ENCODE measurements around the gene ANKMY1.

ANKMY1 gene

DNA sequence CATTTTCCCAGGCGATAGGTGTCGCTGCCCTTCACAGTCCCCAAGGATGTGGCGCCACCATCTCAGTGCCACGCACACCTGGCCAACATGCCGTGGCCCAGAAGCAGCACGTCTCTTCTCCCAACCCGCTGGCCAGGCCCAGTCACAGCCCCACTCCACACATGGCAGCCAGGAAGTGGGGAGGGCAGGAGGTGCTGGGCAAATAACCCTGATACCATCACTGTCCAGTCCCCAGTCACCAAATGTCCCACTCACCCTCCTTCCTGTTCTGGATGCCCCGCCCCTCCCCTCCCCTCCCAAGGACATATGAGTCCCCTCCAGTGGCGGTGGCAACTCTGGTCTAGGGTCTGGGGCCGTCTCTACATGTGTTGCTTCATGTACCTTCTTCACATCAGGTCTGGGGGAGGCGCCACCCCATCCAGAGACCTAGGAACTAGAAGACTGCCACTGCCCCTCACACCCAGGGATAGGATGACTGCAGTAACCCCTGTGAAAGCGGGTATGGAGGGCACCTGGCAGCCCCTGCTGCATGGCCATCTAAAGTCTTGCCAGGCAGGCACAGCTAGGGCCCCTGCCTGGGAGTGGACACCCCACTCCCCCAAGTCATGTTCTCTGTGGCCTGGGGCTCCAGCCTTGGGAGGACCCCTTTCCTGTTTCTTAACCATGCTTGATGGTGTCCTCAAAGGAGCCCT, 21.4 kb upstream of the ANKMY1 start:
- no peak for DNase-seq

DNA sequence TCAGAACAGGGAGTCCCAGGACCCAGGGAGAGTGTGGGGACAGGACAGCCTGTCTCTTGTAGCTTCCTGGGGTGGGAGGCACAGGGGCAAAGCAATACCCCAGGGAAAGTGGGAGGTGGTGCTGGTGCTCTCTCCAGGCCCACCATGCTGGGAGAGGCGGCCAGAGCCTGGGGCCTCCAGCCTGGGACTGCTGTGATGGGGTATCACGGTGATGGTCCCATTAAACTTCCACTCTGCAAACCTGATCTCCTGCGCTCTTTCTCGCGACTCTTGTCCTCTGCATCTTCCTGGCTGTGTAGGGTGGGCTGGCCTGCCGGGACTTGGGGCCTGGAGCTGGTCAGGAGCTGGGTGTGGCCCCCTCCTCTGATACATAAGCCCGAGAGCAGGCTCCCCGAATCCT, 20.7 kb upstream of the ANKMY1 start:
- DNase-seq: no peak

DNA sequence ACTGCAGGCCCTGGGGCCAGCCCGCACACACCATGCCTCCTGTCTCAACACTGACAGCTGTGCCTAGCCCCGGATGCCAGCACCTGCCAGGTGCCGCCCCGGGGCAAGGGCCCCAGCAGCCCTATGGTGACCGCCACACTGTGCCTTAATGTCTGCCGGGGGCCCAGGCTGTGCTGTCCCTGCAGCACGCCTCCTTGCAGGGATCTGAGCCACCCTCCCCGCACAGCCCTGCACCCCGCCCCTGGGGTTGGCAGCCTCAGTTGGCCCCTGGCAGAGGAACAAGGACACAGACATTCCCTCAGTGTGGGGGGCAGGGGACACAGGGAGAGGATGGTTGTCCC, 20.3 kb upstream of the ANKMY1 start:
- no peak for DNase-seq

DNA sequence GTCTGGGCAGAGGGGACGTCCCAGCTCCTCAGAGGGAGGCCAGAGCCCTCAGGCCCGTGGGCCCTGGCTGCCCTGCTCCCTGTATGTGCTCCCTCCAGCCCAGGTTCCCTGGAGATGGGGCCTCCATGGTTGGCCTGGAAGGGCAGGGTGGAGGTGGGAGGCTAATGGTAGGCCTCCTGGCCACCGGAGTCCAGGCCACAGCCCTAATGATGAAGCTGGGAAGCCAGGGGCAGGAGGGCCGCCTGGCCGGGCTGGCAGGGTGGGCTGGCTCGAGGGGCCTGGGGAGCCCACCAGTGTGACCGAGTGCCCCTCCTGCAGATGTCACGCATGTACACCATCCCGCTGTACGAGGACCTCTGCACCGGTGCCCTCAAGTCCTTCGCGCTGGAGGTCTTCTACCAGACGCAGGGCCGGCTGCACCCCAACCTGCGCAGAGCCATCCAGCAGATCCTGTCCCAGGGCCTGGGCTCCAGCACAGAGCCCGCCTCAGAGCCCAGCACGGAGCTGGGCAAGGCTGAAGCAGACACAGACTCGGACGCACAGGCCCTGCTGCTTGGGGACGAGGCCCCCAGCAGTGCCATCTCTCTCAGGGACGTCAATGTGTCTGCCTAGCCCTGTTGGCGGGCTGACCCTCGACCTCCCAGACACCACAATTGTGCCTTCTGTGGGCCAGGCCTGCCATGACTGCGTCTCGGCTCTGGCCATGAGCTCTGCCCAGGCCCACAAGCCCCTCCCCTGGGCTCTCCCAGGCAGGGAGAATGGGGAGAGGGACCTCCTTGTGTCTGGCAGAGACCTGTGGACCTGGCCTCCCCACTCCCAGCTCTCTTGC, 19.7 kb upstream of the ANKMY1 start:
- DNase-seq: no peak

DNA sequence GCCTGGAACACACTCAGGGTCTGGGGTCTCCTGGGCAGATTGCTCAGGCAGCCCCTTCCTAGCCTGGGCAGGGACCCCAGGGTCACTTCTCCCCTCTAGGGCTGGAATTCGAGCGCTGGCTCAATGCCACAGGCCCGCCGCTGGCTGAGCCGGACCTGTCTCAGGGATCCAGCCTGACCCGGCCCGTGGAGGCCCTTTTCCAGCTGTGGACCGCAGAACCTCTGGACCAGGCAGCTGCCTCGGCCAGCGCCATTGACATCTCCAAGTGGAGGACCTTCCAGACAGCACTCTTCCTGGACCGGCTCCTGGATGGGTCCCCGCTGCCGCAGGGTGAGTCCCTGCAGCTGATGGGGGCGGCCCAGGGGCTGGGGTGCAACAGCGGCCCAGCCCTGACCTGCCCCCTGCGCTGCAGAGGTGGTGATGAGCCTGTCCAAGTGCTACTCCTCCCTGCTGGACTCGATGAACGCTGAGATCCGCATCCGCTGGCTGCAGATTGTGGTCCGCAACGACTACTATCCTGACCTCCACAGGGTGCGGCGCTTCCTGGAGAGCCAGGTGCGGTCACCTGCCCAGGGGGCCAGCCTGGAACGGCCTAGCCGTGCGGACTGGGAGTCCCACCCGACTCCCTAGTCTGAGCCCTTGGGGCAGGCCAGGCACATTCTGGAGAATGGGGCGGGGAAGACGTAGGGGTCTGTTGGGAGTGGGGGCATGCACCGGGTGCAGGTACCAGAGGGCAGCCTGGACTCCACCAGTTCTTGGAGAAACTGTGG, 18.8 kb upstream of the ANKMY1 start:
- no peak for DNase-seq

DNA sequence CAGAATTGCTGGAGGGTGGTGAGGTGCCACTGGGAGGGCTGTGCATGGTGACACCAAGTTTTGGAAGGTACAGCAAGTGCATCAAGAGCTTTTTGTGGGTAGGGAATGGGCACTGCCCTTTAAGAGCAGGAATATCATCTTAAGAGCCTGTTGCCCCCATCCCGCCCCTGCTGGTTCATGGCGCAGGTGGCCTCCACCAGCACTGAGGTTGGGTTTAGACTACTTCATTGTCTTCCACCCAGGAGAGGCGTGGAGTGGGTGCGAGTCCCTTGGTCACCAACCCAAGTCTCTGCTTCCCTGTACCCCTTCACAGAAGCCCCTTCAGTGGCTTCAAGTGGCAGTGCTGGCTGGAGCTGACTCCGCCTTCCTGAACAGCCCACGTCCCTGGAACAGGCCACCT, 18.2 kb upstream of the ANKMY1 start:
- DNase-seq: no peak

DNA sequence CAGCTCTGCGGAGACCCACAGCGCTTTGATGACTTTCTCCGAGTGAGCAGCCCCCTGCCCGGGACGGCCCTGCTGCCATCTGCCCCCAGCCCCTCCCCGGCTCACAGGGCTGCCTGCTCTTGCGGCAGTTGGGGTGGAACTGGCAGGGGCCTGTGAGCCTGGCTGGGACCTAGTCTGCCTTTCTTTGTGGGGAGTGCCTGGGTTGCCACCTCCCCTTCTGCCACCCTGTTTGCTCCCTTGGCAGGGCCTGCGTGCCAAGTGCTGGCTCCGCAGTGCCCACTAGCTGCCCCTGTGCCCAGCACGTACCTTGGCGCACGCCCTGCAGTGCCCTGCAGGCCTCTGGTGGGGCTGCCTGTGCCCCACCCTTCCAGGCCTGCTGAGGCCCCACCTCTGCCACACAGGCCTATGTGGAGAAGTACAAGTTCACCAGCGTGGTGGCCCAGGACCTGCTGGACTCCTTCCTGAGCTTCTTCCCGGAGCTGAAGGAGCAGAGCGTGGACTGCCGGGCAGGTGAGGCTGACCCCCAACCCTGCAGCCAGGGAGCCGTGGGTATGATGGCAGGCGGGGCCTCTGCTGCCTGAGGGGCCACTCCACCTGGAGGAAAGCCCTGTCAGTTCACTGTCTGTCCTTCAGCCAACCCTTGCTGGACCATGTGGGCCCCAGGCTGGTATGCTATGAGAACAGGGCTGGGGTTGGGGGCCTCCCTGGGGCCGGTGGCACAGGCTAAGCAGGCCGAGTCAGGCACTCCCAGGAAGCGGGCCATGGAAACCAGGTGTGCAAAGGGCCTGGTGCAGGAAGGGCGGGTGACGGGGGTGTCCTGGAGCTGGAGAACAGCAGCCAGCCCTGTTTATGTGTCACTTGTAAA, 17.5 kb upstream of the ANKMY1 start:
- no peak for DNase-seq

DNA sequence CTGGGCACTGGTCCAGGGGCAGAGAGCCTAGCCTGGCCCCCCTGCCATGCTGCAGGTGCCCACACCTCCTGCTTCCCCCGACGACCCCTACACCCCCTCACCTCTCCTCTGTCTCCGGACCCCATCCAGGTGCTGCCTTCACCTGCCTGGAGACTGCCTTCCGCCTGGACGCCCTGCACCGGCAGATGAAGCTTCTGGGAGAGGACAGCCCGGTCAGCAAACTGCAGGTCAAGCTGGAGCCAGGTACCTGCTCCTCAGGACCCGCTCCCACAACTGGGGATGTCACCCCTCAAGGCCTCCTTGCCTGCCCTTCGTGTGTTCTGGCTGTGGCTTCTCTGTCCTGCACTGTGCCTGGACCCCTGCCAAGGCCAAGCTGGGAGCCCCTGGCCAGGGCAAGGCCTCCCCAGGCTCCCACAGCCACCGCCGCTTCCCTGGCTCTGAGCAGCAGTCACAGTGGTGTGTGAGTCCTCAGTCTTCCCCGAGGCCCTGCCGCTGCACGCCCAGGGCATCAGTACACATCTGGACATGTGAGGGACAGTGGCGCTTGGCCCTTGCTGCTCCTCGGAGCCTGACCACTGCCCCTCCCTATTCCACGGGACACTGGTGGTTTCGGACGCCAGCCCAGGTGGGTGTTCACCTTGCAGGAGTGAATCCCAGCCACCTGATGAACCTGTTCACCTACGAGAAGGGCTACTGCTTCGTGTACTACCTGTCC, 16.8 kb upstream of the ANKMY1 start:
- no peak for DNase-seq

DNA sequence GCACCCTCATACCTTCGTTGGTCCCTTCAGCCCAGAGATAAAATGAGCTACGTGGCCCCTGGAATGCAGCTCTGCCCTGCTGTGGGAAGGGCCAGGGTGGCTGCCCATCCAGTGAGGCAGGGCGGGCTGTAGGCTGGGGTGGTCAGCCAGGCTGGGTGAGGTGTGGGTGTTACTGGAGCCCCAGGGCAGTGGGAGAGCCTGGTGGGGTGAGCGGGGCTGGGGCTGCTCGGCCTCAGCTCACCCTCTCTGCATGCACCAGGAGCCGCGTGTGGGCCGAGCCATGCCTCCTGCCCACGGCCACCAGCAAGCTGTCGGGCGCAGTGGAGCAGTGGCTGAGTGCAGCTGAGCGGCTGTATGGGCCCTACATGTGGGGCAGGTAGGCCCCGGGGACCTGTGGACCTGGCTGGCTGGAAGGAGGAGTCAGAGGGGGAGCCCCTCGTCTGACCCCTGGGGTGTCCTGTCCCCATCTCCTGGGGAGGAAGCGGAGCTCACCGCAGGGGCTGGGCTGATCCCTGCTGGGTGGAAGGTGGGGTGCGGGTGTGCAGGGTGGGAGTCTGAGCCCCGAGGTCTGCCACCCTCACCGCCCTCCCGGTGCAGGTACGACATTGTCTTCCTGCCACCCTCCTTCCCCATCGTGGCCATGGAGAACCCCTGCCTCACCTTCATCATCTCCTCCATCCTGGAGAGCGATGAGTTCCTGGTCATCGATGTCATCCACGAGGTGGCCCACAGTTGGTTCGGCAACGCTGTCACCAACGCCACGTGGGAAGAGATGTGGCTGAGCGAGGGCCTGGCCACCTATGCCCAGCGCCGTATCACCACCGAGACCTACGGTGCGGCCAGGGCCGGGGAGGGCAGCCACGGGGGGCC, 16.0 kb upstream of the ANKMY1 start:
- no peak for DNase-seq

DNA sequence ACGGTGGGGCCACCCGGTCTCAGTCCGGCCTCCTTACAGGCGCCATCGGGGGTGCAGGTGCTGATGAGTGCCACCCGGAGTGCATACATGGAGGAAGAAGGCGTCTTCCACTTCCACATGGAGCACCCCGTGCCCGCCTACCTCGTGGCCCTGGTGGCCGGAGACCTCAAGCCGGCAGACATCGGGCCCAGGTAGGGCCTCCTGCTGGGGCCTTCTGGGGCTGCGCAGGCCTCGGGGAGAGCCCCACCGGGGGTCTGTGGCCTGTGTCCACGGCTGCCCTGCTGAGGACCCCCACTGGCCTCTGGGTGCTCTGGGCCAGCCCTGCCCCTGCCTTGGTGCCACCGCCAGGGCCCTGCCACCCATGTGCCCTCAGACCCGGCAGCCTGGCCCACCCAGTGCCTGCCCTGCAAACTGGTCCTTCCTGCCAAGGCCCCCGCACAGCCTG, 15.3 kb upstream of the ANKMY1 start:
- DNase-seq: no peak

DNA sequence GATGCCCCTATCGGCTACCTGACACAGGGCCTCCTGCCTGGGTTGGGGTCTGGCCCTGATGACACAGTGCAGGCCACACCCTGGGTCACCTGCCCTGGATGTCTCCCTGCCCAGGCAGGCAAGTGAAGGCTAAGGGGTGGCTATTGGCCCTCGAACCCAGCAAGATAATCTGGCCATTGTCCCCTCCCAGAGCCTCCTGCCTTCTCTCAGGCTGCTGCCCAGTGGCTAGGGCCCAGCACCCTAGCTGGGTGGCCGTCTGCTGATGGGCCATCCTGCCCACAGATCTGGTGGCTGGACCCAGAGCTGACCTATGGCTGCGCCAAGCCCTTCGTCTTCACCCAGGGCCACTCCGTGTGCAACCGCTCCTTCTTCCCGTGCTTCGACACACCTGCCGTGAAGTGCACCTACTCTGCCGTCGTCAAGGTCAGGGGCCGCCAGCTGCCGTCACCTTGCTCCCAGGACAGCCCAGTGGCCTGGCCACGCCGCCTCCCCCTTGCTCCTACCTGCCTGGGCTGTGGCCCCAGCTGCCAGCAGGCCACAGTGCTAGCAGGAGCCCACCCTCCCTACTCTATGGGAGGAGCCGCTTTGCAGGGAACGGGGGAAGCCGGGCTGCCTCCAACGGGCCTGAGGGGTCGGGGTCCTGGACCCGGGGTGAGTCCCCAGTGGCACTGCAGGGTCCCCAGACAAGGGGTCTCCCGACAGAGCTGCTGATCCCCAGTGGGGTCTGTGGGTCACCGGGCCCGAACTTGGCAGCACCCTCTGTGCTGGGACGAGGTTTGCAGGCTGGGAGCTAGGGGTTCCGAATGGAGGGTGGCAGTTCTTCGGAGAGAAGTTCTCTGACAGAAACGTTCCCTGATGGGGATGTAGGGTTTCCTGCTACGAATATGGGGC, 14.6 kb upstream of the ANKMY1 start:
- no peak for DNase-seq

DNA sequence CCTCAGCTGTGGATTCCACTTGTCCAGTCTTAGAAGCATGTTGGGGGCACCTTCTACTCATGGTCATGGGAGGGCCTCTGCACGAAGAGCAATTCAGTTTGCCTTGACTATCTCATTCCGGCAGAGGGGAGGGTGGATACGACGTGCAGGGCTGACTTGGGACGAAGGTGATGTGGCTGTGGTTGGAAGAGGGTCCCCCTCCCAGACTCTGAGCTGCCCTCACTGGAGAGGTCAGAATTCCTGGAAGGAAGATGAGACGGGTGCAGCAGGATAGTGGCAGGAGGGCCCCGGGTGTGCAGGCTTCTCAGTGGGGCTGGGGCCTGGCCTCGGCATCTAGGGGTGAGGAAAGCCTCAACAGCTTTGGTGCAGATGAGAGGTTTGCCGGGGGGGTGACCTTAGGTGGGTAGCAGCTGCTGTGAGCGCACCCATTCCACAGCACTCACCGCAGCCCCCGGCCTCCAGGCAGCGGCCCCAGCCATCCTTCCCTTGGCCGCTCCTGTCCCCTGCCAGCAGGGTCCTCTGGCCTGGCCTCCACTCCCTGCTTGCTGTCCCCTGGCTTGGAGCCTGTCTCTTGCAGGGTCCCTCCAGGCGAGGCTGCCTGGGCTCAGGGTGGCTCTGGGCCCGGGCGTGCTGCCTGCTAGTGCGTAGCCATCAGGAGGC, 13.7 kb upstream of the ANKMY1 start:
- DNase-seq: no peak

DNA sequence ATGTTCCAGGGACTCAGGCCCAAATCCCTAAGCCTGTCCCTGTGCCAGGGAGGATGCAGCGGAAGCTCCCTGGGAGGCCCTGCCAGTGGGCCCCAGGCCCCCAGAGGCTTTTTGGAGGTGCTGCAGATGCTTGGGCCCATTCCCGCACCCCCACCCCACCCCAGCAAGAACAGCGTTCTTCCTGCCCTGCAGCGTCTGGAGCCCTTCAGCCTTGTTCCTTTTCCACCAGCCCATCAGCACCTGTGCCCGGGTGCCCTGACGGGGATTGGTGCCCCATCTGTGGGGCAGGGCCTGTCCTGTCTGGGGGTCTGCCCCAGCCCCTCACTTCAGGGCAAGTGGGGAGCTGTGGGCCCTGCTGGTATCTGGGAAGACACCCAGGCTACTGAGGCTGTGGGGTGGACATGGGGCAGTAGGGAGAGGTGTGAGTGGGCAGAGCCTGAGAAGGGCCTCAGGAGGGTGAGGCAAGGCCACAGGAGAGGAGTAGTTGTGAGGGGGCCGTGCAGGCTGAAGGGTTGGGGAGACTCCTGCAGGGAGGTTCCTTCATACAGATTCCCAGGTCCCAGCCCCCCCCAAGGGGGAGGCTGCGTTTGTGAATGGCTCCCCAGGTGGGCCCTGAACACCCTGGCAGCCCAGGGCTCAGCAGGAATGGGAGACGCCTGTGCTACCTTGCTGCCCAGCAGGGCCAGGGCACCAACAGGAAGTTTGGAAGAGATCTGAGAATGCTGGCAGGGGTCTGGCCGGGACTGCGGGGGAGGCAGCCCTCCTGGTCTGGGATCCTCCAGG, 12.9 kb upstream of the ANKMY1 start:
- no peak for DNase-seq

DNA sequence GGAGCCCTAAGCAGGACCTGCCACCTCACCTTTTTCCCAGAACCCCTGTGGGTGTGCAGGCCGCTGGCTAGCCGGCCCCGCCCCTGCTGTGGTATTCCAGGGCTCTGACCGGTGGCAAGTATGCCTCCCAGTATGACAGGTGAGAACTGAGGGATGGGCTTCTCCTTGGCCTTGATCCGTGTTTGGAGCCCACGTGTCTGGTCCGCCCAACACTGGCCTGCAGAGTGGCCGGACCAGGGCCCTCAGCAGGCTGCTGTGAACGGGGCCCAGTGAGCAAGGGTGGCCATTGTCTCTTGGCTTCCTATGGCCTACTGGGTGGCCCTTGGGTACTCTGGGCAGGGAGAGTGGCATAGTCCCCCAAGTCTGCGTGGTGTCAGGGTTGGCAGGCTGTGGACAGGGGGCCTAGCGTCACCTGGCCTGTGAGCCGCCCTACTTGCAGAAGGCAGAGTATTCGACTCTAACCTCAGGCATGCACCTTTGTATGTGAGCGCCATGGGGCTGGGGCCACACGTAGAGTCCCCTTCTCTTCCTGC, 12.3 kb upstream of the ANKMY1 start:
- DNase-seq: no peak

DNA sequence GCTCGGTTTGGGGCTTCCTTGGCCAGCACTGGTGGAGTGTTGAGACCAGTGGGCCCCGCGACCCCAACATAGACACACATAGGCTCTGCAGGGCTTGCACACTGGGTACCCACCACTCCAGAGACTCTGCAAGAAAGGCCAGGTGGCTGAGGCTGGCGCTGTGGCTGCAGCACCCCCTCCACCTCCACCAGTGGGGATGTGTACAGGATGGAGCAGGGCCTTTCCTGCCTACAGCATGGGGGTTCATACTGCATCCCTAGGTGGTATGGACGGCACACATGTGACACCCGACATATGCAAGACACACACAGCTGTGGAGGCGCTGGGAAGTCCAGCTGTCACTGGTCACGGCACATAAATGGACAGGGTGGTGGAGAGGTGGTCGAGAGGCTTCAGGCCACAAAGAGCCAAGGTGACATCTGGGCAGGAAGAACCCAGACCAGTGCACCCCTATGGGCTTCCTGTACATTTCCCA, 11.8 kb upstream of the ANKMY1 start:
- no peak for DNase-seq

DNA sequence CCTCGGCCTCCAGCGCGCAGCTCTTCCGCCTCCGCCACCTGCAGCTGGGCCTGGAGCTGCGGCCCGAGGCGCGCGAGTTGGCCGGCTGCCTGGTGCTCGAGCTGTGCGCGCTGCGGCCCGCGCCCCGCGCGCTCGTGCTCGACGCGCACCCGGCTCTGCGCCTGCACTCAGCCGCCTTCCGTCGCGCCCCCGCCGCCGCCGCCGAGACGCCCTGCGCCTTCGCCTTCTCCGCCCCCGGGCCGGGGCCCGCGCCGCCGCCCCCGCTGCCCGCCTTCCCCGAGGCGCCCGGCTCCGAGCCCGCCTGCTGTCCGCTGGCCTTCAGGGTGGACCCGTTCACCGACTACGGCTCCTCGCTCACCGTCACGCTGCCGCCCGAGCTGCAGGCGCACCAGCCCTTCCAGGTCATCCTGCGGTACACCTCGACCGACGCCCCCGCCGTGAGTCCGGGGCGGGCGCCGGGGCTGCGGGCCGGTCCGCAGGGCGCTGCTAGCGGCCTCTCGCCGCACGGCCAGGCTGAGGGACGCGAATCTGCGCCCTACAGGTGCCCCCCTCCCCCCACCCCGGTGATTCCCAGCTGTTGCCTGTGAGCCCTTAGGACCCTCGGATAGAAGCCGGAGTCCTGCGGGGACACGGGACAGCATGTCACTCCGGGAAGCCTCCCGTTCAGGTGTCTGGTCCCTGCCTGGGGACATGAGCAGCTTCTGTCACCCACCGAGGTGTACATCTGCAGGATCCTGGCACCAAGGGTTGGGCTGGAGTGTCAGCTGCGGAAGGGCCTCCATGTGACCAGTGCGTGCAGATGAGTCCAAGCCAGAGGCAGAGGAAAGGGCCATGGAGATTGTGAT, 11.1 kb upstream of the ANKMY1 start:
- peak; percentile 53 for DNase-seq

Data from activated CD4-positive, alpha-beta T cell treated with anti-CD3 and anti-CD28 coated beads, Interleukin-2, amount 50 U/mL, for 1 hour (primary cell).